Lower leg skin (tissue), 4 donors: ENCODE results near the gene STK17B. TPM values are rescaled to one million over a fixed set of nuclear protein-coding genes. Genes with fewer than 3 reads are reported as not detected.

ENCODE experiments used
- DNase-seq, 2 donors: peaks; one replicate each; pipeline ENCODE4 v3.0.0-alpha.2; 2019; ENCODE audit warnings: low spot score in 2 of 2
- H3K4me3 ChIP-seq: fragments of 200-600 bp; sonication (generic); 2 replicates; pipeline ENCODE4 v1.5.1; 2017; ENCODE audit warnings: mild to moderate bottlenecking, low read depth; ENCODE audit not compliant: poor library complexity, severe bottlenecking
- CTCF ChIP-seq, 3 donors: fragments of 450-650 bp; IDR thresholded peaks; one replicate each; pipeline ENCODE4 v1.5.1; 2016; ENCODE audit warnings: antibody characterized with exemption in 3 of 3, mild to moderate bottlenecking in 3 of 3, moderate library complexity in 2 of 3
- POLR2A ChIP-seq, 2 donors: fragments of 450-650 bp; IDR thresholded peaks; one replicate each; pipeline ENCODE4 v1.6.1; 2016 to 2017; ENCODE audit warnings: antibody characterized with exemption in 2 of 2, mild to moderate bottlenecking in 1 of 2, moderate library complexity in 1 of 2
- WGBS, 2 donors: methylation state at CpG; one replicate each; pipeline ENCODE4 v1.1.5; 2018; 5-methylcytosine and 5-hydroxymethylcytosine counted together
- intact Hi-C: fragments of 100-400 bp; cut with DNase I; formaldehyde crosslinking; loops from one replicate; pipeline ENCODE4 v1.15.0; 2023; ENCODE audit warnings: low total_unique reads
- total RNA-seq, 4 donors: library from RNA; depleted of rRNA; stranded (reverse); fragments of >200 nt; gene quantifications; one replicate each; pipeline ENCODE4 v1.1.0, GENCODE V29; 2016

The STK17B gene
- total RNA-seq, 4 donors from 2014 or later, result 25.4 to 42.0 (median 35.5) TPM

DNA sequence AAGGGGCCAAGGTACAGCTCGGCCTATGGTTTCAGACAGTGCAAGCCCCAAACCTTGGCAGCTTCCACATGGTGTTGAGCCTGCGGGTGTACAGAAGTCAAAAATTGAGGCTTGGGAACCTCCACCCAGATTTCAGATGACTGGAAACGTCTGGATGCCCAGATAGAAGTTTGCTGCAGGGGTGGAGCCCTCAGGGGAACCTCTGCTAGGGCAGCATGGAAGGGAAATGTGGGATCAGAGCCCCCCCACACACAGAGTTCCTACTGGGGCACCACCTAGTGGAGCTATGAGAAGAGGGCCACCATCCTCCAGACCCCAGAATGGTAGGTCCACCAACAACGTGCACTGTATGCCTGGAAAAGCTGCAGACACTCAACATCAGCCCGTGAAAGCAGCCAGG is 87.8 kb downstream of the STK17B start:
- intact Hi-C loops, result no loop called here
- 84 to 86% methylated on average over 5 of the region's 5 CpGs for WGBS, 2 donors
- no peak overlapping the region for H3K4me3 ChIP-seq
- TF ChIP-seq CTCF (IDR thresholded peaks at IDR 0.05), result no peak
- no peak for TF ChIP-seq POLR2A (IDR thresholded peaks at IDR 0.05)
- DNase-seq, result no peak

Other genes starting within 250 kb of the STK17B start
- under 1 TPM; 0.08 to 0.34 (median 0.17) TPM for gene DNAH7, start 102.7 kb downstream of the STK17B start, total RNA-seq